GM06990 (cell line): ENCODE results near the gene DHRS13.

ENCODE experiments used
- DNase-seq: peaks from one replicate; pipeline ENCODE4 v3.0.0-alpha.2; 2011; ENCODE audit not compliant: insufficient read length; ENCODE audit errors: extremely low read depth
- H3K27me3 ChIP-seq: replicated peaks from 2 replicates; pipeline ENCODE4 v1.6.0; 2011; ENCODE audit warnings: low read length; ENCODE audit not compliant: control insufficient read depth, insufficient read depth
- H3K36me3 ChIP-seq: 2 replicates; pipeline ENCODE4 v1.5.1; 2011; ENCODE audit warnings: low read length; ENCODE audit not compliant: control insufficient read depth, insufficient read depth
- H3K4me3 ChIP-seq: replicated peaks from 2 replicates; pipeline ENCODE4 v1.5.1; 2011; ENCODE audit warnings: low read depth, mild to moderate bottlenecking, control low read depth, low read length
- CTCF ChIP-seq: IDR thresholded peaks from 2 replicates; pipeline ENCODE4 v1.5.1; 2011; ENCODE audit warnings: low read length, control low read depth, mild to moderate bottlenecking, inconsistent platforms; ENCODE audit not compliant: insufficient read depth, poor library complexity, severe bottlenecking

The DHRS13 gene

GRCh38 chr17:28885363-28885762, 17.5 kb downstream of the DHRS13 start:
- peaks cover 23% of the 10 kb centered on the region for H3K36me3 ChIP-seq
- H3K4me3 ChIP-seq, result no peak overlapping the region
- no peak for TF ChIP-seq CTCF
- no peaks in the 10 kb centered on the region for H3K27me3 ChIP-seq
- DNase-seq, result no peak

- Histone ChIP-seq H3K27me3 (no peaks in the 10 kb centered on the region), H3K4me3 (no peak overlapping the region), H3K36me3 (peaks cover 32% of the 10 kb centered on the region)
- TF ChIP-seq CTCF, result no peak
- DNase-seq, result no peak
Measured at GRCh38 chr17:28883967-28884702, 18.7 kb downstream of the DHRS13 start.

GRCh38 chr17:28882154-28882895, 20.6 kb downstream of the DHRS13 start:
- TF ChIP-seq CTCF, result no peak
- Histone ChIP-seq H3K27me3 (no peaks in the 10 kb centered on the region), H3K36me3 (peaks cover 32% of the 10 kb centered on the region), H3K4me3 (no peak overlapping the region)
- DNase-seq, result no peak

GRCh38 chr17:28881533-28882056, 21.3 kb downstream of the DHRS13 start:
- DNase-seq, result no peak
- Histone ChIP-seq H3K27me3 (no peaks in the 10 kb centered on the region), H3K4me3 (no peak overlapping the region), H3K36me3 (peaks cover 32% of the 10 kb centered on the region)
- no peak for TF ChIP-seq CTCF

- Histone ChIP-seq H3K4me3 (no peak overlapping the region), H3K36me3 (peaks cover 32% of the 10 kb centered on the region), H3K27me3 (no peaks in the 10 kb centered on the region)
- no peak for DNase-seq
- TF ChIP-seq CTCF, result no peak
Measured at GRCh38 chr17:28880572-28880945, 22.3 kb downstream of the DHRS13 start.
